Articular chondrocyte of knee joint (primary cell): ENCODE data around the gene ANO10. TPM values are rescaled to one million over a fixed set of nuclear protein-coding genes. Genes with fewer than 3 reads are reported as not detected.

Experiments
- small RNA-seq: library from RNA; depleted of rRNA; stranded (forward); fragments of <200 nt; gene quantifications from one replicate; pipeline ENCODE3, GENCODE V24; 2012
- total RNA-seq: library from RNA; depleted of rRNA; stranded (reverse); fragments of >200 nt; gene quantifications from 2 replicates; pipeline ENCODE4 v1.2.3, GENCODE V29; 2012

Gene ANO10
- total RNA-seq, result 50.6 and 59.1 TPM in 2 replicates

GRCh38 chr3:43621656-43622432, at the start of gene ANO10:
Gene ANO10, minus strand, starts transcription at chr3:43622011. Its CDS starts 16,159 bp downstream, at chr3:43605852.

Small RNAs within 50 kb of the gene (small RNA-seq; reads per million reads assigned to genes)
- not detected for gene RF00019

Other genes starting within 250 kb of the ANO10 start
- gene ABHD5, start 68.9 kb upstream of the ANO10 start, total RNA-seq, result 42.5 and 46.3 TPM in 2 replicates